Right renal cortex interstitium (tissue), 3 donors: ENCODE data around the gene BCL2L2. TPM values are rescaled to one million over a fixed set of nuclear protein-coding genes. Genes with fewer than 3 reads are reported as not detected.
"Not testable (repeated sequence)": the region's sequence is repeated elsewhere in the genome, so short reads cannot be mapped to it uniquely, and the experiment has no call there.

Source experiments
- DNase-seq, 3 donors: peaks; one replicate each; pipeline ENCODE4 v3.0.0-alpha.2; 2013; ENCODE audit warnings: low read depth in 3 of 3, low spot score in 2 of 3
- polyA plus RNA-seq, 3 donors: library from polyadenylated mRNA; unstranded; fragments of 120-200 nt; gene quantifications; one replicate each; pipeline ENCODE4 v1.2.1, GENCODE V29; 2013; ENCODE audit not compliant: insufficient read length in 3 of 3

BCL2L2 gene
- polyA plus RNA-seq, 3 donors = 38.8 to 41.7 (median 39.1) TPM

DNA sequence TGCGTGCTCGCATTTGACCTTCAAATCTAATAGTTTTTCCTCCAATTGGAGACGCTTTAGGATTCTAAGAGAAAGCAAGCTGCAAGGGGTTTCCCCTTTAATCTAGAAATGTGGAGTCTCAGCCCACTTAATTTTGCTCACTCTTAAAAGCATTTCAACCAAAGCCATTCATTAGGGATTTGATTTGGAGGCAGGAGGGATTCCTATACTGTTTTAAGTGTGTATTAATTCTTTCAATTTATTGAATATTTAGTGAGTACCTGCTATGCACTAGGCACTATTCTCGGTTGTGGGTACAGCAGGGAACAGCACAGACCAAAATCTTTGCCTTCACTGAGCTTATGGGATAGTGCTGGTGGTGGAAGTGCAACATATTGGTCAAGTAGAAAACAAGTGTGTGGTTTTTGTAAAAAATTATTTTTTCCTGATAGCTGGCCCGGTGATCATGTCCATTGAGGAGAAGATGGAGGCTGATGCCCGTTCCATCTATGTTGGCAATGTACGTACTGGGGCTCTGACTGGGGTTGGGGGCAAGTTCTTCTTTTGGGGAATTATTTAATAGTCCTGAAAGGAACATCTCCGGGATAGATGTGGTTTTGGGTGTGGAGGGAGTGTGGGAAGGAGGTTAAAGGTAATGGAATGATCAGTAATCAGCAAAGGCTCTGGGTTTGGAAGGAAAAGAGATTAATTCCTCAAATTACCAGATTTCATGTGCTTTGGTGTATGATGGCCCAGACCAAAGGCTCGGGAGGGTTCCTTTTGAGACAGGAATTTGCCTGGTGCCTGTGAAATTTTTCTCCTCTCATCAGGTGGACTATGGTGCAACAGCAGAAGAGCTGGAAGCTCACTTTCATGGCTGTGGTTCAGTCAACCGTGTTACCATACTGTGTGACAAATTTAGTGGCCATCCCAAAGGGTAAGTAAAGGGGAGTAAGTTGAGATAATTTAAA, 16.2 kb downstream of the BCL2L2 start:
- no peak for DNase-seq

DNA sequence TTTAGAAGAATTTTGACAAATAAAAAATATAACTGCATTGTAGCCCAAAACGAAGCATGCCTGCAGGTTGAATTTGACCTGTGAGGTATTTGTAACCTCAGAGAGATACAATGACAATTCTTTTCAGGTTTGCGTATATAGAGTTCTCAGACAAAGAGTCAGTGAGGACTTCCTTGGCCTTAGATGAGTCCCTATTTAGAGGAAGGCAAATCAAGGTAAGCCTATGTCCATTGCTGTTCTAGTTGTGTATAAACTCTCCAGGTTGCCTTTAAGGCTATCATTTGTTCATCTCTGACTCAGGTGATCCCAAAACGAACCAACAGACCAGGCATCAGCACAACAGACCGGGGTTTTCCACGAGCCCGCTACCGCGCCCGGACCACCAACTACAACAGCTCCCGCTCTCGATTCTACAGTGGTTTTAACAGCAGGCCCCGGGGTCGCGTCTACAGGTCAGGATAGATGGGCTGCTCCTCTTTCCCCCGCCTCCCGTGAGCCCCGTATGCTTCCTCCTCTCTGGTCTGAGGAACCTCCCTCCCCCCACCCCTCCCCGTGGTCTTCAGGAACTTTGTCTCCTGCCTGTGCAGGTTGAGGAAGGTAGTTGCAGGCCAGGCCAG, 17.3 kb downstream of the BCL2L2 start:
- DNase-seq = no peak

DNA sequence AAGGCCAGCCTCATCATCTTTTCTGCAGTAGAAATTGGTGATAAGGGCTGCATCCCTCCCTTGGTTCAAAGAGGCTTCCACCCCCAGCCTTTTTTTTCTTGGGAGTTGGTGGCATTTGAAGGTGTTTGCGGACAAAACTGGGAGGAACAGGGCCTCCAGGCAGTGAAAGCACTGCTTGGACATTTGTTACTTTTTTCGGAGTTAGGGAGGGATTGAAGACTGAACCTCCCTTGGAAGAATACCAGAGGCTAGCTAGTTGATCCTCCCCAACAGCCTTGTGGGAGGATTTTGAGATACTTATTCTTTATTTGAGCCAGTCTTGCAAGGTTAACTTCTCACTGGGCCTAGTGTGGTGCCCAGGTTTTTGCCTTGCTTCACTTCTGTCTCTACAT, 17.8 kb downstream of the BCL2L2 start:
- DNase-seq = no peak

DNA sequence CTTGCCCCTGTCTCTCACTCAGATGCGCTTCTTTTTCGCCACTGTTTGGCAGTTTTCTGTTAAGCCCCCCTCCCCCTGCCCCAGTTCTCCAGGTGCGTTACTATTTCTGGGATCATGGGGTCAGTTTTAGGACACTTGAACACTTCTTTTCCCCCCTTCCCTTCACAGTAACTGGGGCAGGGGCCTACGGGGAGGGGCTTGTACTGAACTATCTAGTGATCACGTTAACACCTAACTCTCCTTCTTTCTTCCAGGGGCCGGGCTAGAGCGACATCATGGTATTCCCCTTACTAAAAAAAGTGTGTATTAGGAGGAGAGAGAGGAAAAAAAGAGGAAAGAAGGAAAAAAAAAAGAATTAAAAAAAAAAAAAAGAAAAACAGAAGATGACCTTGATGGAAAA, 18.4 kb downstream of the BCL2L2 start:
- no peak for DNase-seq

DNA sequence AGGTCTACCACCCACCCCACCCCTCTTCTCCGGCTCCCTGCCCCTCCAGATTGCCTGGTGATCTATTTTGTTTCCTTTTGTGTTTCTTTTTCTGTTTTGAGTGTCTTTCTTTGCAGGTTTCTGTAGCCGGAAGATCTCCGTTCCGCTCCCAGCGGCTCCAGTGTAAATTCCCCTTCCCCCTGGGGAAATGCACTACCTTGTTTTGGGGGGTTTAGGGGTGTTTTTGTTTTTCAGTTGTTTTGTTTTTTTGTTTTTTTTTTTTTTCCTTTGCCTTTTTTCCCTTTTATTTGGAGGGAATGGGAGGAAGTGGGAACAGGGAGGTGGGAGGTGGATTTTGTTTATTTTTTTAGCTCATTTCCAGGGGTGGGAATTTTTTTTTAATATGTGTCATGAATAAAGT, 19.1 kb downstream of the BCL2L2 start:
- not testable (repeated sequence) for DNase-seq

DNA sequence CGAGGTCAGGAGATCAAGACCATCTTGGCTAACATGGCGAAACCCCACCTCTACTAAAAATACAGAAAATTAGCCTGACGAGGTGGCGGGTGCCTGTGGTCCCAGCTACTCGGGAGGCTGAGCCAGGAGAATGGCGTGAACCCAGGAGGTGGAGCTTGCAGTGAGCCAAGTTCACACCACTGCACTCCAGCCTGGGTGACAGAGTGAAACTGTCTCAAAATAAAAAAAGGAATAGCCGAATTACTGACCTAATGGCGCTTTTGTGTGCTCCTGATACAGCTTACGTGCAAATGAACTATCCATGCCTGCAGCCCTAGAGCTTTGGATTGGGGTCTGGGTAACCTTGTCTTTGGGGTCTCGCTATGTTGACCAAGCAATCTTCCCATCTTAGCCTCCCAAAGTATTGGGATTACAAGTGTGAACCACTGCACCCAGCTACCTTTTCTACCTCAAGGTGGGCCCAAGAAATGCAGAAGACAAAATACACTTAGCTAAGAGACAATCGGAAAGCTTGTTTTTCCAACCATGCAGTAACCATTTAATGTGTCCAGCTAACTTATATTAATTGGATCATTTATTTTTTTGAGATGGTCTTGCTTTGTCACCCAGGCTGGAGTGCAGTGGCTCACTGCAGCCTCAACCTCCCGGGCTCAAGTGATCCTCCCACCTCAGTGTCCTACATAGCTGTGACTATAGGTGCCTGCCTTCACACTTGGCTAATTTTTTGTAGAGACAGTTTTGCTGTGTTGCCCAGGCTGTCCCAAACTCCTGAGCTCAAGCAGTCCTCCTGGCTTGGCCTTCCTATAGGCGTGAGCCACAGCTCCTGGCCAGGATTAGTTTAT, 20.1 kb downstream of the BCL2L2 start:
- no peak for DNase-seq

DNA sequence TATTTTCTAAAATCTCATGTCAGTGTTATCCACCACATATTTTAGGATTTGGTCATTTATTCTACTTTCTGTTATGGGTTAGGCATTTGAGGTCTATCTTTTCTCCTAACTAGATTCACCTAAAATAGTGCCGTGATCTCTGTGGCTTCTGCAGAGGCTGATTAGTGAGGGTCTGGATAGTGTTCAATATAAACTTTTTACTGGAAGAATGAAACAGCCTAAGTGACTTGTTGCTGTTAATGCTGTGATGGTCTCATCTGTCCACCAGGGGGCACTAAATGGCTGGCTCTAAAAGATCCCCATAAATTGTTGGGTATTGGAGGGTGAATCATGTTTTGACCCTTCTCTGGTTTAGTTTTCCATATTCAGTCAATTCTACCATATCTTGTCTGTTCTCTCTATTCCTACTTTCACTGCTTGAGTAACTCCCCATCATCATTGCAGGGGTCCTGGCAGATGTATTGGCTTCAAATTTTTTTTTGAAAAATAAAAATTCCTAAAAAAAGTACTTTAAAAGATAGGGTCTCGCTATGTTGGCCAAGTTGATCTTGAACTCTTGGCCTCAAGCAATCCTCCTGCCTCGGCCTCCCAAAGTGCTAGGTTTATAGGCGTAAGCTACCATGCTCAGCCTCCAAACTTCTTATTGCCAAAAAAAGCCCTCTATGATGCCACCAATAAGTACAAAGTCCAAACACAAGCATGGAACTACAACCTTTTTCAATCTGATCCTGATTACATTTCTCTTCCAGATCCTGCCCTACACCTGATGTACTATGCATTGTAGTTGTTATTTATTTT, 21.5 kb downstream of the BCL2L2 start:
- DNase-seq = peak in 2 of 3 donors; percentile 61 to 69

DNA sequence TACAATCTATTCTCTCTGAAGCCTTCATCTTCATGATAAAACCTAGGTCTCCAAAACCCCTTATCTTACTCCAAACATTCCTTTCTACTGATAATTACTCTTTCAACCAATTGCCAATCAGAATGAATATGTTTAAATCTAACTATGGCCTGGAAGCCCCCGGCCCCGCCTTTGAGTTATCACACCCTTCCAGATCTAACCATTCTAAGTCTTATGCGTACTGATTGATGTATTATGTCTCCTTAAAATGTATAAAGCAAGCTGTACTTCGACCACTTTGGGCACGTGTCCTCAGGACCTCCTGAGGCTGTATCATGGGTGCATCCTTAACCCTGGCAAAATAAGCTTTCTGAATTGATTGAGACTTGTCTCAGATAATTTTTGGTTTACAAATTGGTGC, 29.0 kb downstream of the BCL2L2 start:
- no peak for DNase-seq

DNA sequence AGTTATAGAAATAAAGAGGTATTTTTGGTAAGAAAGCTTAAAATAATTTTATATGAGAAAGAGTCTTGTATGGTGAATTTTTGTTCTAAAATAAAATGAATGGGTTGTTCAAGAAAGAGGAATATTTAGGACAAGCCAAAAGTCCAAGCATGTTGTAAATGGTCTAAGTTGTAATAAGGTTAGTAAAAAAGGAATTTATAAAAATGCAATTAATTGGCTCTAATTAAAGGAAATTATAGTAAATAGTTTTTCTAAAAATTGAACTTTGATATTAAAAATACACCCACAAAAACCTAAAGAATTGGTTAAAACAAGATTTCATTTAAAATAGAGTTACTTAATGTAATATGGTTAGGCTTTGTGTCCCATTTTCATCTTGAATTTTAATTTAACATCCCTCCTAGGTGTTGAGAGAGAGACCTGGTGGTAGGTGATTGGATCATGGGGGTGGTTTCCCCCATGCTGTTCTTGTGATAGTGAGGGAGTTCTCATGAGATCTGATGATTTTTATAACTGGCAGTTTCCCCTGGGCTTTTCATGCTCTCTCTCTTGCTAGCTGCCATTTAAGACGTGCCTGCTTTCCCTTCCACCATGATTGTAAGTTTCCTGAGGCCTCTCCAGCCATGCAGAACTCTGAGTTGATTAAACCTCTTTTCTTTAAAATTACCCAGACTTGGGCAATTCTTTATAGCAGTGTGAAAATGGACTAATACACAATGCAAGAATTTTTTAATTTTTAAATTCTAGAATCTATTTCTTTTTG, 33.1 kb downstream of the BCL2L2 start:
- DNase-seq = no peak

DNA sequence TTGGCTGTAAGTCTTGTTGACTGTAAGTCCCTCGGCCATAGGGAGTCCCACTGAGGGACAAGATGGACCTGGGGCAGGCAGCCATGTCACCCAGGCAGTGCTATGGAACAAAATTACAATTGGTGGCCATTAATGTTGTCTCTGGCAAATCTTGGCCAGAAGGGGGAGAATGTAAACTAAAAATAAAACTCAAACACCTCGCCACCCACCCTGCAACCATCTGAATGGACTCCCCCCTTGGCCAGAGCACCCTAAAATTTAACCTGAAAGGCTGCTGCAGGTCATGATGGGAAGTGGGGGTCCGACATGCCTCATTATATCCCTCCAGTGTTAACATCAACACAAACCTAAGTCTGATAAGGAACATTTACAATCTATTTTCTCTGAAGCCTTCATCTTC, 37.8 kb downstream of the BCL2L2 start:
- DNase-seq = no peak

DNA sequence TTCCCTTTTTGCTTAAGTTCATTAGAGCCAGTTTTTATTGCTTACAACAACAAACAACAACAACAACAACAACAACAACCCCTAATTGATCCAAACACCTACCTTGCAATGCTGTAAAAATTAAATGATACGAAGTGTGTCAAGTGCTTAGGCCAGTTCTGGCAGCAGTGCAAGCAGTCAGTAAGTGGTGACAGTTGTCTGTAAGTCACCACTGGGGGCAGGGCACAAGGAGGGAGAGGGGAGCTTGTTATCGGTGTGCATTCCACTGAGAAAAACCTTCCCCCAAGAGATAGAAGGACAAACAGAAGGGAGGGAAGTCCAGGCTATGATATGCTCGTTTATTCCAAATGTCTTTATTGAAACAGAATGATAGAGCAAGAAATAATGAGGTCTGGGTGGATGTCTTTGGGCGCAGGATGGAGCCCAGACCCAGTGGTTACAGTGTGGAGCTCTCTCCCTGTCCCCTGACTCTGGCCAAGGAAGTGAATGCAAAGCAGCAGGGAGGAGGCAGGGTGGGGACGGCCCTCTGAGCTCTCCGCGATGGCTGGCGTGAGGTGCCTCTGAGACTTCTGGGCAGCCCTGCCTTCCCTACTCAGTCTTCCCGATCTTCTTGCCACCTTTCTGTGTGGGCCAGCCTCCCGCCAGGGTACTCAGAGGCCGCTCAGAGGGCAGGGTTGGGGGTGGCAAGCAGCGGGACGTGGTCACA, 39.5 kb downstream of the BCL2L2 start:
- no peak for DNase-seq

DNA sequence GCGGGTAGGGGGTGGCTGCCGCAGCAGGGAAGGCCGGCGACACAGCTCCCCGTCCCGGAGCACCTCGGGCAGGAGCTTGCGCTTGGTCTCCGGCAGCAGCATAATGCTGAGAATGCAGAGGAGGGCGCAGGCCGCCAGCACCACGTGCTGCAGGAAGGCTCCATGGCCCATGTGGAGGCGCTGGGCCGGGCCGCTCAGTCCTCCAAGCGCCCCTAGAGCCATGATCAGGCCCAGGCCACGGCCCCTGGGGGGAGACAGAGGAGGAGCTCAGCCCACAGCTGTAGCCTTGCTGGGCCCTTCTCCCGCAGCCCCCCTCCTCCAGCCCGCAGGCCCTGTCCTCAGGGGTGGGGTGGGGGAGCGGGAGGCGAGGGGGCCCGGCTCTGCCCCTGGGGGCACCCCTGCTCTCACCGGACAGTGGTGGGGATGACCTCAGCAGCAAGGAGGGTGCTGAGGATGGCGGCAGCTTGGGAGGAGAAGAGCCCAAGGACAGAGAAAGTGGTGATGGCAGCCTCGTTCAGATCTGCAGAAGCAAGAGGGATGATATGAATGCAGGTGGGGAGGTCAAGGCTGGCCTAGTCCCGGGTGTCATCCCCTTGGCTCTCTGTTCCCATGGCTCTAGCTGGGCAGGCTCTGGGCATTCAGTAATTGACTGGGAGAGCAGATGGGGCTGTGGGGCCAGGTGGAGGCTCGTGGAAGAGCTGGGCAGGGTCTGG, 40.2 kb downstream of the BCL2L2 start:
- DNase-seq = no peak

DNA sequence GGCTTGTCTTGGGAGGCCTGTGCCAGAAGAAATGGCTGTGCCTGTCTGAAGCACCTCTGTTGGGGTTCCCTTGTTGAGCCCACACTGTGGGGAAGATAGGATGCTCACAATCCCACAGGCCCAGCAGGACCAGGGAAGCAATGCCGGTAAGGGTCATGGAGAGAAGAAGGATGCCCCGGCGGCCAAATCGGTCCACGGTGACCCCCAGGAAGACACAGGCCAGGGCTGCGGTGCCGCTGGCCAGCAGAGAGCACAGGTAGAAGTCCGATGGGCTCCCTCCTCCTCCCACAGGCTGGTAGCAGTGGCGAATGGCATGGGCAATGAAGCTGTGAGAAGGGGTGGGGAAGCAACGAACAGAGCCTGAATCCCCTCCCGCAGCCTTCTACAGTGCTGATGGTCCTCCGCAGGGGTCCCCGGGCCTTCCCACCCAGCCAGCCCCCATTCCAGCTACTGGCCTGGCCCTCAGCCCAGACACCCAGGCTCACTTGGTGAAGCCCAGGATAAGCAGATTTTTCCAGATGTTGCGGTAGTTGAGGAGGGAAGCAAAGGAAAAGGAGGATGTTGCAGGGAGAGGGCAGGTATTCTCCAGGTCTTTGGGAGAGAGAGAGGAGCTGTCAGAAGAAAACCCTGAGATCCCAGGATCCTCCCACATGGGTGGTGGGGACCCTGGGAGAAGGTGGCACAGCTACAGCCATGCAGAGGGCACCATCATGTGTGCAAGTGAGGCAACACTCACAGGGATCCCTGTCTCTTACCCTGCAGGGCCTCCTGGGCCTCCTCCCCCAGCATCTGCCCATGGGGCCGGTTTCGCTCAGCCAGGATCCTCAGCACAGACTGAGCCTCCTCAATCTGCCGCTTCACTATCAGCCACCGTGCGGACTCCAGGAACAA, 41.0 kb downstream of the BCL2L2 start:
- no peak for DNase-seq

DNA sequence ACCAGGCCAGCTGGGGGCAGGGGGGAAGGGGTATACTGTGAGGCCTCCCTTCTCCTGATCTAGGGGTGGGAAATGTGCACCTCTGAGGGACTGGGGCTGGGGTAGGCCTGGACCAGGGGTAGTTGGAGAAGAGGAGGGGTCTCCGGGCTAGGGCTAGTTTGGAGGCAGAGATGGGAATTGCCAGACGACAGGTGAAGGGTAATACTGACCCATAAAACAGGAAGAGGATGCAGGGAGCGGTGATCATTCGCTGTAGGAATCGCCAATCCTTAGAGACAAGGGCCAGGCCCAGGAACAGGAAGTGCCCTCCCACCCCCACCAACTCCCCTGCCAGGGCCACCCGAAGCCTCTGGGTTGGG, 41.6 kb downstream of the BCL2L2 start:
- no peak for DNase-seq

DNA sequence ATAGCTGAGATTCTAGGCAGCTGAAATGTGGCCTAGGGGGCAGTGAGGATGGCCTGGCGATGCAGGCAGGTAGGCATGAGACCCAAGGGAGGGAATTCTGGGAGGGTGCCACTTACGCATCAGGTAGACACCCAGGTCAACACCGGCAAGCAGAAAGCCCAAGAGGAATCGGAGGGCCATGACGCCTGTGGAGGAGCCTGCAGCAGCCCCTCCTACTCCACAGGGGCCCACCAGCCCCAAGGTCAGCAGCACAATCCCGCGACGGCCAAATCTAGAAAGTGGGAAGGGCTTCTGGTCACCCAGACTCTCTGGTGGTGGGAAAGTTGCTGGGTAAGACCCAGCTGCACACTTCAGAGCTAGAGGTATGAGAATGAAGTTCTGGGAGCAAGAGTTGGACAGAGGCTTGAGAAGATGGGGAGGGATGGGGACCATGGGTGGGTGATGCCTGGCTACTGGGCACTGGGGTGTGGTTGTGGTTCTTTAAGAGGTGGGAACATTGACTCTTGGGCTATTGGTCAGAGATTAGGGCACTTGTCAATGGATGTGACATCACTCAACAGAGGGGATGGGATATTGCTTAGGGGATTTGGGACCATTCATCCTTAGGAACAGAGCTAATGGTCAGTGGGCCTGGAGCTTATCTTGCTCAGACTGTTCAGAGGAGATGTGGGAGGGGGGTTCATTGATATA, 42.7 kb downstream of the BCL2L2 start:
- no peak for DNase-seq

DNA sequence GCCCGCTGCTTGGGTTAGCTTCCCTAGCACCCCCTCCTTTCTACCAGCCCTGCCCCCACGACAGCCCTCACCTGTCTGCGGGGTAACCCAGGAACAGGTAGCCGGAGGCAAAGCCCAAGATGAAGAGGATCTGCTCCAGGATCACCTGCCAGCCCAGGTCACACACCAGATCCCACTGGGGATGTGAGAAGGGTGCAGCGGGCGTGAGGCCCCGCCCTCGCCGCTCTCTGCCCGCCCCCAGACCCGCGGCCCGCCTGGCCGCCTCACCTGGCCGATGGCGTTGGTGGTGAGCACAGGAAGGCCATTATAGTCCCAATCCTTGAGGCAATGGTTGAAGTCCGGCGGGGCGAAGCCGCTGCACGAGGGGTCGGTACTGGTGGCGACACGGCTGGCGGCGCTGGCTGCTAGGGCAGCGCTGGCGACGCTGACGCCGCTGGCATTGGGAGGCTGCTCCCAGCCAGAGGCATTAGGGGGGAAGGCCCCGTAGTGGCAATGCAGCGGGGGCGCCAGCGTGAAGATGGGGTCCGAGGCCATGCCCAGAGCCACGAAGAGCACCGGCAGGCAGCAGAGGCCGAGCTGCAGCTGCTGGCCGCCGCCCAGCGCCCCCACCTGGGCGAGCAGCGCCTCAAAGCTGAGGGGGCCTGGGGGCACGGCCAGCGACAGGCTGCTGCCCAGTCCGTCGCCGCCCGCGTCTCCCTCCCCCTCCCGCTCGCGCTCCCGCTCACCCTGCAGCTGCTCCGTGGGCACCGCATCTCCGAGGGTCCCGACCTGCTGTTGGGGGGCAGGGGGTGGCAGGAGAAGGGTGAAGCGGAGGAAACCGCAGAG, 45.3 kb downstream of the BCL2L2 start:
- no peak for DNase-seq
